D721Med (cell line): ENCODE results near the gene HDDC2.

Experiments
- DNase-seq: peaks from one replicate; pipeline ENCODE4 v3.0.0; 2011; ENCODE audit warnings: low spot score; ENCODE audit not compliant: insufficient read length
- FAIRE-seq: peaks from 2 replicates; lab custom pipeline; 2011; peaks lifted over from hg19 to GRCh38; lab: Jason Lieb, UNC
- TF ChIP-seq, protein P1 (sequence below): IDR thresholded peaks from 2 replicates; pipeline ENCODE4 v1.5.1; 2012; ENCODE audit warnings: mild to moderate bottlenecking, control low read depth; ENCODE audit not compliant: insufficient read depth; ENCODE audit errors: missing control alignments

HDDC2 gene, protein sequence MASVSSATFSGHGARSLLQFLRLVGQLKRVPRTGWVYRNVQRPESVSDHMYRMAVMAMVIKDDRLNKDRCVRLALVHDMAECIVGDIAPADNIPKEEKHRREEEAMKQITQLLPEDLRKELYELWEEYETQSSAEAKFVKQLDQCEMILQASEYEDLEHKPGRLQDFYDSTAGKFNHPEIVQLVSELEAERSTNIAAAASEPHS

DNA sequence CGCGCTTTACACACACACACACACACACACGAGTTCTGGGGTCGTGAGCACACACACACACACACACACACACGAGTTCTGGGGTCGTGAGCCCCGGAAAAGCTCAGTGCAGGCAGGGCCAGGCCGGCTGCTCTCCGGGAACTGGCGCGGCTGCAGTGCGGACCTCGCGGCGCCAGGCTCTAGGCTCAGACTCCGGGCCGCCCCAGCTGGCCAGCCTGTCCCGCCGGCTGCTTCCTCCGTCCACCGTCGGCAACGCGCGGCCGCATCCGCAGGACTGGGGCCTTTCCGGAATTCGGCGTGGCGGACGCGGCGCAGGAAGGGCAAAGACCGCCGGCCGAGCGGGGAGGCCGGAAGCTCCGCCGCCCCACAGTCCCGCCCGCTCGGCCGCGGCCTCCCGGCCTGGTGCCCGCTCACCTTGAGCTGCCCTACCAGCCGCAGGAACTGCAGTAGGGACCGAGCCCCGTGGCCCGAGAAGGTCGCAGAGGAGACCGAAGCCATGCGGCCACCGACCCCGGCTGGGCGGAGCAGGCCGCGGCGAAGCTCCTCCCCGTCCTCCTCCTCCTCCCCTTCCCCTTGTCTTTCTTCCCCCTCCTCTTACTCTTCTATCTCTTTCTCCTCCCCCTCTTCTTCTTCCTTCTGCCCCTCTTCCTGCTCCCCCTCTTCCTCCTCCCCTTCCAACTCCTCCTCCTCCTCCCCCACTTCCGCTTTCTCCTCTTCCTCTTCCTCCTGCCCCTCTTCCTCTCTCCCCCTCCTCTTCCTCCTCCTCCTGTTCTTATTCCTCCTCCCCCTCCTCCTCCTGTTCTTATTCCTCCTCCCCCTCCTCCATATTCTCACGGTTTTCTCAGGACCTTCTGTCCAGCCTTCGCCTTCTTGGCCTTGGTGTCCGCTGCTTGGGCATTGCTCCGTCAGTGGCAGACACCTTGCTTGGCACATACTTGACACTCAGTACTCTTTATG, at the start of gene HDDC2:
HDDC2 (minus strand) TSS at position 533 of the 957 bp plus-strand sequence; CDS start at position 498, 35 bp downstream.
- FAIRE-seq = no peak
- no peak for DNase-seq
- TF ChIP-seq, protein P1, sequence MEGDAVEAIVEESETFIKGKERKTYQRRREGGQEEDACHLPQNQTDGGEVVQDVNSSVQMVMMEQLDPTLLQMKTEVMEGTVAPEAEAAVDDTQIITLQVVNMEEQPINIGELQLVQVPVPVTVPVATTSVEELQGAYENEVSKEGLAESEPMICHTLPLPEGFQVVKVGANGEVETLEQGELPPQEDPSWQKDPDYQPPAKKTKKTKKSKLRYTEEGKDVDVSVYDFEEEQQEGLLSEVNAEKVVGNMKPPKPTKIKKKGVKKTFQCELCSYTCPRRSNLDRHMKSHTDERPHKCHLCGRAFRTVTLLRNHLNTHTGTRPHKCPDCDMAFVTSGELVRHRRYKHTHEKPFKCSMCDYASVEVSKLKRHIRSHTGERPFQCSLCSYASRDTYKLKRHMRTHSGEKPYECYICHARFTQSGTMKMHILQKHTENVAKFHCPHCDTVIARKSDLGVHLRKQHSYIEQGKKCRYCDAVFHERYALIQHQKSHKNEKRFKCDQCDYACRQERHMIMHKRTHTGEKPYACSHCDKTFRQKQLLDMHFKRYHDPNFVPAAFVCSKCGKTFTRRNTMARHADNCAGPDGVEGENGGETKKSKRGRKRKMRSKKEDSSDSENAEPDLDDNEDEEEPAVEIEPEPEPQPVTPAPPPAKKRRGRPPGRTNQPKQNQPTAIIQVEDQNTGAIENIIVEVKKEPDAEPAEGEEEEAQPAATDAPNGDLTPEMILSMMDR = no peak

DNA sequence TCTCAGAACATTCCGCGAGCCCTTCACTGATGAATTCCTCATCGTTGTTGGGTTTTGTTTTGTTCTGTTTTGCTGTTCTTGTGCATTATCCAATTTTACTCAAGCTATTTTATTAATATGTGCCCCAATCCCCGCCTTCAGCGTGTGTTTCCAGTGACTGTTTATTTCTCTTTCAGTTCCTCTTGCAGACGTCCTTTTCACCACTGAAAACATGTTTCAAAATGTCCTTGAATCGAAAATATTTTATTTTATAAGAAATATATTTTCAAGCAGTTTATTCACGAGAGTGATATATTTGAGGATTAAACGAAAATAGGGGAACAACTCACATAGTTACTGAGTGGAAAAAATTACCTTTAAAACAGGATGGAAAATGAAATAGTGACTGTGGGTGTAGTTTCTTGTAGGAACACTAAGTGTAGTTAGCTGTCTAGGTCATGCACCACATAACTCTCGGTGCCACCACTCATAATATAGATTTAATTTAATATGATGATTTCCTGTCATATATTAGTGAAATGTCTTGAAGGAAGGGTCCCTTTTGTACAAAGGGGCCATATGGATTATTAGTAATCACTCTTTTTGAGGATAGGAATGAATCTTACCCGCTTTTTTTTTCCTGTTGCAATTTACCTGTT, 45.3 kb upstream of the HDDC2 start:
- DNase-seq (no peak), FAIRE-seq (no peak)
- TF ChIP-seq, protein P1 = no peak

DNA sequence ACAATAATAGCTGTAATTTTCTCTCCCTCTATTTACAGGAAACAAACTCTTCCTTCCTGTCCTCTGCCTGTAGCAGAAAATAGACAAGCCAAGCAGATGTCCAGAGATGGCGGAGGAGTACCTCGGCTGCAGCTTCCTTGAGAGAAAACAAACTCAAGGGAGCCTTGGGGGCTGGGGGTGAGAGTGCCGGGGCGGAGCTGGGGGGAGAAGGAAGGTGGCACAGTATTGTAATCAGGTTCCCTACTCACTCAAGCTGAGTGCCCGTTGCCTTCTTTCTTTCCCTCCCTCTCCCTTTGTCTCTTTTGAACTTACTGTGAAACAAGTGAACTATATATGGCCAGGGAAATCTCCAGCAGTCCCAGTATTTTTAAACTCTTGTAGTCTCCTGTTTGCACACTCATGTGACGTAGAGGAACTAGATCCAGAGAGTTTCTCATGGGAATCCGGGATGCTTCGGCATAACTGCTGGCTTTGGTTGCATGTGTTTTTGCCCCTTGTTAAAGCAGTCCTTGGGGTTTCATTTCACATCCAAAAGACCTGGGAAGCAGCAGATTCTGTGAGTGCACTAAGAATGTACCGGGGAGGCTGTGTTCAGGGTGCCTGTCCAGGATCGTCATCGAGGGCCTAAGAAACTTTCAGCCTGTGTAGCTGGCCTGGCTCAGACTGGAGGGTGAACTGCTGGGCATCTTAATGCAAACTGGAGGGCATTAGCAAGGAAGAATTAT, 44.6 kb upstream of the HDDC2 start:
- DNase-seq = no peak
- TF ChIP-seq, protein P1 = no peak
- FAIRE-seq = no peak

DNA sequence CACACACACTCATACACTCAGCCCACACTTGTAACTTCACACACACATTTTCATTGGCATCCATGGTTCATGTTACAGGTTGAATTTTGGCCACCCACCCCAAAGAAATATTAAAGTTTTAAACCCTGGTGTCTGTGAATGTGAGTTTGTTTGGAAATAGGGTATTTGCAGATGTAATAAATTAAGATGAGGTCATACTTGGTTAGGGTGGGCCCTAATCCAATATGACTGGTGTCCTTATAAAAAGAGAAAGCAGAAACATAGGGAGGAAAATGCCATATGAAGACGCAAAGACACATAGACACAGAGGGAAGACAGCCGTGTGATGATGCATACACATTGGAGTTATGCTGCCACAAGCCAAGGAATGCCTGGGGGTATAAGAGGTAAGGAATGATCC, 39.7 kb upstream of the HDDC2 start:
- TF ChIP-seq, protein P1 = no peak
- FAIRE-seq (no peak), DNase-seq (no peak)

DNA sequence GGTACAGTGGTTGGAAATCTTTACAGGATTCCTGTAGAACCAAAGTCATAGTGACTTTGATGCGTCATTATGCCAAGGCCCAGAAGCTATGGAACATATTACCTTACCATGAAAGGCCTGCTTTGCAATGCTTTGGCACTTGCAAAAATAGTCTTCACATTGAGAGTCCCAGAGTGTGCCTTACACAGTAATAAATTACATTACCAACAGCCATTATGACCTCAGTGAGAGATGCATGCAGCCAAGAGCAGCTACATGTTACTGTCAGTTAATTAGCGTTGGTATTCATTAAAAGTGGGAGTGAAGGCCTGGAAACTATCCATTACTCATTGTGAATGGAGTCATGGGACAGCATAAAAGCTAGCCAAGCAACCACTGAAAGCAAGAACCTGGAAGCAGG, 39.2 kb upstream of the HDDC2 start:
- DNase-seq (no peak), FAIRE-seq (no peak)
- TF ChIP-seq, protein P1 = no peak

DNA sequence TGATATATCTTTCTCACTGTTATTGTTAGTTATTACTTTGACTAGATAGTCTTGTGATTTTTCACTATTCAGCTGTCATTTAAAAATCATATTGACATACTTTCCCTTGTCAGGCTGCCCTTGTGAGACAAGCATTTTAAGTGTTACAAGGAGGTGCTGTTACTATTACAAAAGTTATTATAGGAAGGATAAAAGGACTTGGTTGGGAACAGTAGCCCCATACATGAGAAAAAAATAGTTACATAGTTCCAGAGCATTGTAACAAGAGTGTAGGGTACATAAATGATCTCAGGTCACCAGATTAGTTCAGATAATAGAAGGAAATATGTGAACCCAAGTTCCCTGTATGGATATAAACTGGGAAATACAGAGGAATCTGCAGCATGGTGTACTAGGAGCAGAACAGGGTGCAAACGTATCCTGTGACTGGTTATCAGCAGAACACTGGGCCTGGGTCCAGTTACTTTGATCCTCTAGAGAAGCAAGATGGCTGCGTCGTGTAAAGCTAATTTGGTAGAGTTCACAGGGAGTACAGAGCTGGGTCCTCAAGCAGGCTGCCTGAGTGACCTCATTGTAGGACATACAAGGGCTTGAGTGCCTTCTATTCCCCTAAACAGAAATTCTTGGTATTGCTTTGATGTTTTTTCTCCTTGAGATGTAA, 38.5 kb upstream of the HDDC2 start:
- DNase-seq = no peak
- FAIRE-seq = no peak
- TF ChIP-seq, protein P1 = no peak
